Right atrium auricular region (tissue), 2 donors: ENCODE results near the gene FSTL1. TPM values are rescaled to one million over a fixed set of nuclear protein-coding genes. Genes with fewer than 3 reads are reported as not detected.
A peak's percentile ranks its signal among the peaks of the same experiment; 100 is the strongest.

Experiments used
- DNase-seq: peaks from one replicate; pipeline ENCODE4 v3.0.0-alpha.2; 2019; ENCODE audit warnings: low spot score
- H3K27ac ChIP-seq, 2 donors: fragments of 200-600 bp; sonication (generic); 1 replicate in 1 of 2; 2 replicates in 1 of 2; pipeline ENCODE4 v1.5.1; 2016 to 2019
- H3K27me3 ChIP-seq, 2 donors: fragments of 200-600 bp; sonication (generic); one replicate each; pipeline versions ENCODE4 v1.5.1 to v1.6.0; 2017 to 2019
- H3K36me3 ChIP-seq: fragments of 200-600 bp; sonication (generic); one replicate; pipeline ENCODE4 v1.5.1; 2016
- H3K4me1 ChIP-seq, 2 donors: fragments of 200-600 bp; sonication (generic); one replicate each; pipeline versions ENCODE4 v1.5.1 to v1.6.0; 2017 to 2019
- H3K4me3 ChIP-seq, 2 donors: fragments of 200-600 bp; sonication (generic); 1 replicate in 1 of 2; 2 replicates in 1 of 2; pipeline ENCODE4 v1.5.1; 2017 to 2019; ENCODE audit warnings: mild to moderate bottlenecking in 1 of 2, moderate library complexity in 1 of 2
- H3K9me3 ChIP-seq, 2 donors: fragments of 200-600 bp; sonication (generic); one replicate each; pipeline ENCODE4 v1.5.1; 2019
- CTCF ChIP-seq, 2 donors: fragments of 200-600 bp; sonication (generic); IDR thresholded peaks; one replicate each; pipeline ENCODE4 v1.5.1; 2019; ENCODE audit warnings: antibody characterized with exemption in 2 of 2
- total RNA-seq, 2 donors: library from RNA; depleted of rRNA; stranded (reverse); fragments of >200 nt; gene quantifications; one replicate each; pipeline ENCODE4 v1.1.0, GENCODE V29; 2016

Gene FSTL1
- total RNA-seq, 2 donors from 2014 or later, result 327 to 380 TPM

GRCh38 chr3:120449251-120449650 lies 1.5 kb downstream of the FSTL1 start:
- Histone ChIP-seq H3K9me3 (no peaks in the 10 kb centered on the region), H3K36me3 (peaks cover 23% of the 10 kb centered on the region), H3K4me1 (peaks cover 0 to 60% of the 10 kb centered on the region in 2 donors), H3K27me3 (no peaks in the 10 kb centered on the region), H3K27ac (peak overlapping the region; percentile 92 to 97), H3K4me3 (peak overlapping the region; percentile 81 to 93)
- no peak for TF ChIP-seq CTCF (IDR thresholded peaks at IDR 0.05)
- no peak for DNase-seq

GRCh38 chr3:120448756-120449155 lies 2.0 kb downstream of the FSTL1 start:
- Histone ChIP-seq H3K4me3 (peak overlapping the region; percentile 81 to 93), H3K27ac (peak overlapping the region; percentile 92 to 97), H3K36me3 (peaks cover 25% of the 10 kb centered on the region), H3K27me3 (no peaks in the 10 kb centered on the region), H3K4me1 (peaks cover 0 to 65% of the 10 kb centered on the region in 2 donors), H3K9me3 (no peaks in the 10 kb centered on the region)
- DNase-seq, result no peak
- TF ChIP-seq CTCF (IDR thresholded peaks at IDR 0.05), result no peak

GRCh38 chr3:120446891-120447668 lies 3.7 kb downstream of the FSTL1 start:
- H3K4me1 ChIP-seq, result peaks cover 0 to 81% of the 10 kb centered on the region in 2 donors
- H3K27ac ChIP-seq, result peak overlapping the region; percentile 92 to 97
- peak overlapping the region; percentile 81 to 93 for H3K4me3 ChIP-seq

GRCh38 chr3:120445654-120446053 lies 5.1 kb downstream of the FSTL1 start:
- TF ChIP-seq CTCF (IDR thresholded peaks at IDR 0.05), result no peak
- peaks cover 0 to 87% of the 10 kb centered on the region in 2 donors for H3K4me1 ChIP-seq
- no peak for DNase-seq
- peak overlapping the region; percentile 92 to 97 for H3K27ac ChIP-seq
- H3K4me3 ChIP-seq, result peak overlapping the region in 1 of 2 donors; percentile 81
- H3K27me3 ChIP-seq, result no peaks in the 10 kb centered on the region
- no peaks in the 10 kb centered on the region for H3K9me3 ChIP-seq
- peaks cover 43% of the 10 kb centered on the region for H3K36me3 ChIP-seq

More at GRCh38 chr3:120446891-120447668, 3.7 kb downstream of the FSTL1 start:
- H3K36me3 ChIP-seq, result peaks cover 29% of the 10 kb centered on the region
- H3K9me3 ChIP-seq, result no peaks in the 10 kb centered on the region
- no peak for TF ChIP-seq CTCF (IDR thresholded peaks at IDR 0.05)
- no peak for DNase-seq
- no peaks in the 10 kb centered on the region for H3K27me3 ChIP-seq

- TF ChIP-seq CTCF (IDR thresholded peaks at IDR 0.05), result no peak
- no peaks in the 10 kb centered on the region for H3K9me3 ChIP-seq
- H3K27ac ChIP-seq, result peak overlapping the region; percentile 57 to 97
- DNase-seq, result no peak
- H3K36me3 ChIP-seq, result peaks cover 61% of the 10 kb centered on the region
- H3K4me1 ChIP-seq, result peaks cover 0 to 100% of the 10 kb centered on the region in 2 donors
- no peaks in the 10 kb centered on the region for H3K27me3 ChIP-seq
- H3K4me3 ChIP-seq, result no peak overlapping the region
Observed at GRCh38 chr3:120443626-120444123, 7.1 kb downstream of the FSTL1 start.
